Activated T-cell treated with anti-CD3 and anti-CD28 coated beads, Interleukin-2, amount 50 U/mL, for 24 hours (primary cell): ENCODE results near the gene TAF7.
A peak's percentile ranks its signal among the peaks of the same experiment; 100 is the strongest.
"Not testable (repeated sequence)": the region's sequence is repeated elsewhere in the genome, so short reads cannot be mapped to it uniquely, and the experiment has no call there.

Experiments
- DNase-seq: peaks from one replicate; pipeline ENCODE4 v3.0.0-alpha.2; 2020
- H3K27ac Mint-ChIP-seq: 2 replicates; pipeline ENCODE4 v1.8.0; 2020; ENCODE audit warnings: mild to moderate bottlenecking, mixed read lengths
- H3K27me3 Mint-ChIP-seq: 2 replicates; pipeline ENCODE4 v1.8.0; 2020; ENCODE audit warnings: mixed read lengths
- H3K36me3 Mint-ChIP-seq: 2 replicates; pipeline ENCODE4 v1.8.0; 2020; ENCODE audit warnings: low read depth, mixed read lengths
- H3K4me1 Mint-ChIP-seq: 2 replicates; pipeline ENCODE4 v1.8.0; 2020; ENCODE audit warnings: low read depth, mixed read lengths
- H3K4me3 Mint-ChIP-seq: 2 replicates; pipeline ENCODE4 v1.8.0; 2020; ENCODE audit warnings: mild to moderate bottlenecking, moderate library complexity, mixed read lengths
- H3K9me3 Mint-ChIP-seq: 2 replicates; pipeline ENCODE4 v1.8.0; 2020; ENCODE audit warnings: mixed read lengths

The TAF7 gene

GRCh38 chr5:141319202-141319601, 1.4 kb downstream of the TAF7 start:
- Mint-ChIP-seq H3K9me3 (peaks cover 66% of the 10 kb centered on the region), H3K27me3 (no peaks in the 10 kb centered on the region), H3K36me3 (peaks cover 83% of the 10 kb centered on the region), H3K4me1 (peaks cover 33% of the 10 kb centered on the region), H3K4me3 (peak overlapping the region; percentile 98), H3K27ac (peak overlapping the region; percentile 26)
- no peak for DNase-seq

- H3K27ac Mint-ChIP-seq, H3K27me3 Mint-ChIP-seq, DNase-seq, H3K4me3 Mint-ChIP-seq: not testable (repeated sequence)
- H3K9me3 Mint-ChIP-seq: peaks cover 68% of the 10 kb centered on the region
- H3K36me3 Mint-ChIP-seq: peaks cover 99% of the 10 kb centered on the region
- peaks cover 33% of the 10 kb centered on the region for H3K4me1 Mint-ChIP-seq
Observed at GRCh38 chr5:141316963-141317362, 3.6 kb downstream of the TAF7 start.

- Mint-ChIP-seq H3K27me3 (no peaks in the 10 kb centered on the region), H3K9me3 (peaks cover 63% of the 10 kb centered on the region), H3K4me1 (peaks cover 9% of the 10 kb centered on the region), H3K27ac (no peak overlapping the region), H3K36me3 (peaks cover 85% of the 10 kb centered on the region), H3K4me3 (no peak overlapping the region)
- no peak for DNase-seq
Observed at GRCh38 chr5:141313711-141314110, 6.9 kb downstream of the TAF7 start.

- peaks cover 62% of the 10 kb centered on the region for H3K9me3 Mint-ChIP-seq
- no peak overlapping the region for H3K27ac Mint-ChIP-seq
- DNase-seq: no peak
- no peaks in the 10 kb centered on the region for H3K4me1 Mint-ChIP-seq
- no peaks in the 10 kb centered on the region for H3K27me3 Mint-ChIP-seq
- H3K36me3 Mint-ChIP-seq: peaks cover 65% of the 10 kb centered on the region
- H3K4me3 Mint-ChIP-seq: no peak overlapping the region
Observed at GRCh38 chr5:141306630-141307029, 14.0 kb downstream of the TAF7 start.

GRCh38 chr5:141303756-141304155, 16.8 kb downstream of the TAF7 start, which contains the start of gene SLC25A2:
Gene SLC25A2, minus strand, starts transcription at chr5:141304049. Its CDS starts 184 bp downstream, at chr5:141303865.
- H3K27me3 Mint-ChIP-seq: no peaks in the 10 kb centered on the region
- H3K36me3 Mint-ChIP-seq: peaks cover 69% of the 10 kb centered on the region
- no peak within 1 kb of the TSS for H3K4me3 Mint-ChIP-seq
- DNase-seq: no peak
- H3K4me1 Mint-ChIP-seq: no peaks in the 10 kb centered on the region
- no peak within 1 kb of the TSS for H3K27ac Mint-ChIP-seq
- peaks cover 60% of the 10 kb centered on the region for H3K9me3 Mint-ChIP-seq

- Mint-ChIP-seq H3K27ac (no peak overlapping the region), H3K36me3 (peaks cover 78% of the 10 kb centered on the region), H3K27me3 (no peaks in the 10 kb centered on the region), H3K4me1 (no peaks in the 10 kb centered on the region), H3K9me3 (peaks cover 56% of the 10 kb centered on the region), H3K4me3 (no peak overlapping the region)
- DNase-seq: no peak
Observed at GRCh38 chr5:141298376-141298775, 22.2 kb downstream of the TAF7 start.

- DNase-seq: no peak
- Mint-ChIP-seq H3K36me3 (peaks cover 24% of the 10 kb centered on the region), H3K4me3 (no peak overlapping the region), H3K27ac (no peak overlapping the region), H3K4me1 (no peaks in the 10 kb centered on the region), H3K9me3 (peaks cover 62% of the 10 kb centered on the region), H3K27me3 (no peaks in the 10 kb centered on the region)
Observed at GRCh38 chr5:141272906-141273305, 47.7 kb downstream of the TAF7 start.

GRCh38 chr5:141269195-141269594, 51.4 kb downstream of the TAF7 start:
- Mint-ChIP-seq H3K4me1 (no peaks in the 10 kb centered on the region), H3K36me3 (peaks cover 51% of the 10 kb centered on the region), H3K27ac (no peak overlapping the region), H3K27me3 (no peaks in the 10 kb centered on the region), H3K9me3 (peaks cover 73% of the 10 kb centered on the region), H3K4me3 (no peak overlapping the region)
- no peak for DNase-seq
